HG03469 (cell line): Measurements from ENCODE around the gene TMEM125.

Experiments
- ATAC-seq: cut with Tn5 transposase; IDR thresholded peaks from one replicate; pipeline ENCODE4 v1.9.1; 2021; ENCODE audit warnings: mild to moderate bottlenecking, moderate library complexity, moderate number of reproducible peaks; ENCODE audit not compliant: unreplicated experiment

The TMEM125 gene

GRCh38 chr1:43288785-43289706, 19.3 kb downstream of the TMEM125 start:
- ATAC-seq: no peak

- ATAC-seq: no peak
Measured at GRCh38 chr1:43292216-43292615, 22.4 kb downstream of the TMEM125 start.

DNA sequence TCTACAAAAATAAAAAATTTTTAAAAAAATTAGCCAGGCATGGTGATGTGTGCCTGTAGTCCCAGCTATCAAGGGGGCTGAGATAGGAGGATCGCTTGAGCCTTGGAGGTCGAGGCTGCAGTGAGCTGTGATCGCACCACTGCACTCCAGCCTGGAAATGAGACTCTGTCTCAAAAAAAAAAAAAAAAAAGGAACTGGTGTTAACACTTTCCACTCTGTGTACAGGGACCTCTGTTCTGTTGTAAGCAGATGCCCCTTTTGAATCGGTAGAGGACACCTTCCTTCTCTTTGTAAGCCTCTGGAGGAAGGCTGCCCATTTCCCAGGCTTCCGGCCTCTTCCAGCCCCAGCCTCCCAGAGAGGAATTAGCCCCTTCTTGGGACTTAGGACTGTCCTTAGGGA, 22.9 kb downstream of the TMEM125 start:
- no peak for ATAC-seq

GRCh38 chr1:43293176-43293575, 23.4 kb downstream of the TMEM125 start:
- ATAC-seq: no peak

DNA sequence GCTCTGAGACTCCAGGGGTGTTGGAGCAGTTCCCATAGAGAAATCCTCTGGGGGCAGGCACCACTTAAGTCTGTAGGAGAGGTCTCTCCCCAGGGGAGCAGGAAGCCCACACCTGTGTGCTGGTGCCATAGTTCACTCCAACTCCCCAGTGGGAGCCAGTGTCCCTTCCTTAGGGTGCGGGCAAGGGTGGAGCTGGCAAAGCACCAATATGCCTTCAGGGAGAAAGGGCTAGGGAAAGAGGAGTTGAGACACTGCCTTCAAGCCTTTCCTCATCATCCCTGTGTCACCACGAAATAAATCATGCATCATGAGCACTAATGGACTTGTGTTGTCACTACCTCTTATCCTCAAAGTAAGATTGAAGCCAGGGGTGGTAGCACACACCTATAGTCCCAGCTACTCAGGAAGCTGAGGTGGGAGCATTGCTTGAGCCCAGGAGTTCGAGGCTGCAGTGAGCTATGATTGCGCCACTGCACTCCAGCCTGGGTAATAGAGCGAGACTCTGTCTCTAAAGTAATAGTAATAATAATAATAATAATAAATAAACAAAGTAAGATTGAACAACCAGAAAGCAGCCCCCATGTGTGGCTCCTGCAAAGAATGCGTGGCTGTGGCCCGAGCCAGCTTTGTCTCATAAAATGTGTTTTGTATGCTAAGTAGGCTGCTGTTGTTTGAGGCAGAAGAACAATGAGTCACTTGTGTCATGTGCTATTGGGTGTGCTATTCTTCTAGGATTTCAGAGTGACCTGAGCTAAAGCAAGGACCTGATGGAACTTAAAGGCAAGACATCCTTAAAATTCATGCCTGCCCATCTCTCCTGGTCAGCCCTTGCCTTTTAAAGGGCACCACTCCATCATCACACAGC, 24.3 kb downstream of the TMEM125 start:
- ATAC-seq: no peak

DNA sequence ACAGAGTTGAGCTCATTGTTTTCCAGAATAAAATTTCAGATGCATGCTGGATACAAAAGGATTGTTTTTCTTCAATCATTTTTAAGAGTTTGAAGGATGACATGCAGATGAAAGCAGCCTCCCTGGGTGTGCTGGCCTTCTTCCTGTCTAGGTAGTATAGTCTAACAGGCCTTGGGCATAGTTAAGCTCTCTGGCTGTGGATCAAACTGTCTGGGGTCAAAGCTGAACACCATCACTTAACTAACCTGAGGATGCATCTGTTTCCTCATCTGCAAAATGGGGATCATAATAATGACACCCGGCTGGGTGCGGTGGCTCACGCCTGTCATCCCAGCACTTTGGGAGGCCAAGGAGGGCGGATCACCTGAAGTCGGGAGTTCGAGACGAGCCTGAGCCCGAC, 25.0 kb downstream of the TMEM125 start:
- no peak for ATAC-seq

DNA sequence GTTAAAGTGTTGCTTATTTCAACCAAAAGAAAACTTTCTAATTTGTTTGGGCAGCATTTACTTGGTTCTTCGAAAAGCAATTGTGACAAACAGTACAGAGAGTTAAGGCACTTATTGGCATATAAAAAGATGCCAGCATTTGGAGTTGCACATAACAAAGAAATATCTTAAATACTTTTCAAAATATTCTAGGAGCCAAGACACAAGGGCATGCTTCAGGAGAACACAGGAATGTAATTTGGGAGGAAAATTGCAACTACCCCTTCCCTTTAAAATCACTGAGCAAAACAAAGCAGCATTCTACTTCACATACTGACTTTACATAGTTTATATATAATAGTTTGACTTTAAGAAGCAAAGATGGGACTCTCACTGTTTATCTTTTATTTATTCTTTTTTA, 26.4 kb downstream of the TMEM125 start:
- ATAC-seq: no peak

- no peak for ATAC-seq
Measured at GRCh38 chr1:43298055-43298454, 28.3 kb downstream of the TMEM125 start.

GRCh38 chr1:43299101-43299500, 29.3 kb downstream of the TMEM125 start:
- no peak for ATAC-seq

DNA sequence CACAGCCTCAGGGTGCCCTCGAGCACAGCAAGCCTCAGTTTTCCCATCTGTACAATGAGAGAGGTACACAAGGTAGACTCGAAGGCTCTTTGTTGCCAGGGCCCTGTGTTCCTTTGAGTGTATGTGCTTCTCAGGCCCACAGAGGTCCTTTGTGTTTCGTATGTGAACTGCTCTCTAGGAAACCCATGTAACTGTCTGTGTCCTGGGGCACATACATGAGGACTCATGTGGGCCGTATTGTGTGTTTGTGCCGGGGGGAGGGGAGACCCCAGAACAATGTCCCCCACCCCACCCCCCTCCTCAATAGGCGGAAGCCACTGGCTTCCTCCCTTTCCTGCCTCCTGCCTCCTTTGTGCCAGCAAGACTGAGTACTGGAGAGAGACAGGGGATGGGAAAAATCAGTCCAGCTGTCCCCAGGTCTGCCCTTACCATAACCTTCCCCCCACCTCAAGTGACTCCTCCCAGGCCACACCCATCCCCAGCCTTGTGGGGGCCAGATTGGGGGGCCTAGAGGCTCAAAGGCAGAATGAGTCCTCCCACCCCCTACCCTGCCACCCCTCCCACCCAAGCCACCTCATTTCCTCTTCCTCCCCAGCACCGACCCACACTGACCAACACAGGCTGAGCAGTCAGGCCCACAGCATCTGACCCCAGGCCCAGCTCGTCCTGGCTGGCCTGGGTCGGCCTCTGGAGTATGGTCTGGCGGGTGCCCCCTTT, 30.8 kb downstream of the TMEM125 start, which contains the start of gene TIE1:
TSS of gene TIE1 (plus strand) at position 605 of the 717 bp plus-strand sequence. CDS start at position 695, 90 bp downstream.
- ATAC-seq: no peak

DNA sequence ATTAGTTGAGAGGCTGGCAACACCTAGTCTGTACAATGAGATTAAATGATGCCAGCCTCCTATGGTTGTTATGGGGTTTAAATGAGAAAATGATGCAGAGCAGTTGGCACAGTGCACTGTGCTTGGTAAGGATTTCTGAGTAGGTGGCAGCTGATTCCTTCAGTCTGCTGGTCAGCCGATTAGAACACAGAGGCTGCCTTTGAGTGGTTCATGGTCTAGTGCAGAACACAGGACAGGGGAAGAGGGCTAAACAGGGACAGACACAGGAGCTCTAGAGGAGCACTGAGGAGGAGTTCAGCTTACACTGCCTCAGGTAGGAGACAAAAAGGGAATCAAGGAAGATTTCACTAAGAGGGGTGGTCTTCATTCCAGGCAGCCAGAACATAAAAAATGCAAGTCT, 32.4 kb downstream of the TMEM125 start:
- no peak for ATAC-seq

DNA sequence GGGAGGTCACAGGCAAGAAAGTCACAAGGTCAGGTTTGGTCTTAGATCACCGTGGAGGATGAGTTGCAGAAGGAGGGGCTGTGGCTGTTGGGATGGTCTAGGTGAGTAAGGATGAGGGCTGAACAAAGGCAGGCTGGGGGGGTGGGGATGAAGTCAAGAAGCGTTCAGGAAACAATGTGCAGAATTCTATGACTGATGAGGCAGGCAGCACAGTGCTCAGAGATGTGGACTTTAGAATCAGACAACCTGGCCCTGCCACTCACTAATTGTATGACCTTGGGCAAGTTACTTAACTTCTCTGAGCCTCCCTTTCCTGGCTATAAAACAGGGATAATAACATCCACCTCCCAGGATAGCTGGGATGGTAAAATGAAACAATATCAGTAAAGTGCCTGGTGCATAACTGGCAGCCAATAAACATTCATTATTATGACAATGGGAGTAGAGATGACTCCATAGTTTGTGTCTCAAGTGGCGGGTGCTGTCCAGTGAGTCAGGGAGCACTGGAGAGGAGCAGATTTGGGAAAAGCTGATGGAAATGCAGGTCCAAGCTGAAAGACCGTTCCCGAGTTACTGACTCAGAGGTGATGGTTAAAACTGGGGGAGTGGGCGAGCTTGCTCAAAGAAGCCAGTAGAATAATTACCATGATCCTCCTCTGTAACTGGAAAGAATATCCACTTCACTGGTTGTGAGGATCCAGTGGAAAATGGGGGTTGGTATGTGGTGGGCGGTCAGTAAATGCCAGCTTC, 33.1 kb downstream of the TMEM125 start:
- no peak for ATAC-seq

- no peak for ATAC-seq
Measured at GRCh38 chr1:43303471-43304313, 33.9 kb downstream of the TMEM125 start.

GRCh38 chr1:43304314-43304681, 34.5 kb downstream of the TMEM125 start:
- ATAC-seq: no peak

DNA sequence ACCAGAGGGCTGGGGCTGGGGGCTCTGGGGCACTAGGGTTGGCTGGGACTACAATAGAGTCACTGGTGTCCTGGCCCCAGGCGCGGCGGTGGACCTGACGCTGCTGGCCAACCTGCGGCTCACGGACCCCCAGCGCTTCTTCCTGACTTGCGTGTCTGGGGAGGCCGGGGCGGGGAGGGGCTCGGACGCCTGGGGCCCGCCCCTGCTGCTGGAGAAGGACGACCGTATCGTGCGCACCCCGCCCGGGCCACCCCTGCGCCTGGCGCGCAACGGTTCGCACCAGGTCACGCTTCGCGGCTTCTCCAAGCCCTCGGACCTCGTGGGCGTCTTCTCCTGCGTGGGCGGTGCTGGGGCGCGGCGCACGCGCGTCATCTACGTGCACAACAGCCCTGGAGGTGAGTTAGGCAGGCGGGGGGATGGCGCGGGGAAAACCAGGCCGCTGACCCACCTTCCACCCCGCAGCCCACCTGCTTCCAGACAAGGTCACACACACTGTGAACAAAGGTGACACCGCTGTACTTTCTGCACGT, 35.1 kb downstream of the TMEM125 start:
- ATAC-seq: no peak

DNA sequence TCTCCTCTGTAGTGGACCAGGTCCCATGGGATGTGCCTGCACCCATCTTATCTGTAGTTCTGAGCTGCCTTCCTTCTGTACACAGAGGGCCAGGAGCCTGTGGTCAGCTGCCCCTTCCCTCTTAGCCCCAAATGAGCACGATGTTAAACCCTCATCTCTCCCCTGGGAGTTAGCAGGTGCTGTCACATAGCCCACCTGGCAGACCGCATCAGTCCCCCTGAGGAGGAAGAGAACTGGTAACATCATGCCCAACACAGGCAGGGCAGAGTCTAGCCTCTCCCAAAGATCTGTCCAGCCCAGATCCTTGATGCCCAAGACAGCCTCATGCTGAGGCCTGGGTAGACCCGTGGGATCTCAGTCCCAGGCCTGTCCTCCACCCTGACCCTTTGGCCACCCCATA, 35.7 kb downstream of the TMEM125 start:
- no peak for ATAC-seq

DNA sequence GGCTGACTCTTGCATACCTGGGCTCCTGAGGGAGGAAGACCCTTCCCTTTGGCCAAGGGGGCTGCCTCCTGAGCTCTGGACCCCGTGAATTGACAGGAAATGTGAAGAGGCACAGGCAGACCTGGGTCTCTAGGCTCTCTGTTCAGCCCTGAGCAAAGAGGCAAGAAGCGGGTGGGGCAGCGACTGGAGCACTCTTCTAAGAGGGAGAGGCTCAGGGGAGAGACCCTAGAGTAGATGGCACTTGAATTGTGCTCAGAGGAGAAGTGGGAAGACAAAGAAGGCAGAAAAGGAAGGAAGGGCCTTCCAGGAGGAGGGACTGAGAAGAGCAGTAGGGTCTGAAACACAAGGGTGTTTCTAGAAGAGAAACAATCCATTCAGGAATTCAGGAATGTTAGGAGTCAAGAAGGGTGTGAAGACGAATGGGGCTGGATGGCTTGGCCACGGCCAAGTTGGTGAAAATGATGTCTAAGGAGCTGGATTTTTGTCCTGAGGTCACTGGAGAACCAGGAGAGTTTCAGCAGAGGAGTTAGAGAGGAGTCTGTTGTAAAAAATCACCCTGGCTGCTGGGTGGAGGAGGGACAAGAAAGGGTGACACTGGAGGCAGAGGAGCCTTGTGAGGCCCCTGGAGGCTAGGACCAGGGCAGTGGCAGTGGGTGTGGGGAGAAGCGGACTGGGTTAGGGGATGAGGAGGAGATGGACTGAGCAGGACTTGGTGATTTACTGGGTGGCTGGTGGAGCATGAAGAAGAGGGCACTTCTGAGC, 36.3 kb downstream of the TMEM125 start:
- no peak for ATAC-seq

GRCh38 chr1:43306688-43307457, 37.1 kb downstream of the TMEM125 start:
- ATAC-seq: no peak
